HCT116 (cell line): ENCODE measurements around the gene RHBDD3. TPM values are rescaled to one million over a fixed set of nuclear protein-coding genes. Genes with fewer than 3 reads are reported as not detected.

Experiments
- ATAC-seq: fragments of 200-7000 bp; cut with Tn5 transposase; 2 replicates; pipeline ENCODE4 v1.9.1; 2020; ENCODE audit warnings: mild to moderate bottlenecking, moderate library complexity
- BruUV-seq: library from RNA; stranded (reverse); fragments of 400-500 nt; replicated peaks from 2 replicates; lab custom pipeline; 2021; lab: Mats Ljungman, UMichigan
- CTCF ChIA-PET: fragments of 300-600 bp; sonication (Branson Sonifier 250); formaldehyde crosslinking; loops from one replicate; lab custom pipeline; 2021; ENCODE audit warnings: antibody characterized with exemption; lab: Charles Lee
- POLR2A ChIA-PET: fragments of 300-600, 350-600 bp; sonication (Branson Sonifier 250); formaldehyde crosslinking; loops from one replicate; lab custom pipeline; 2021; ENCODE audit warnings: antibody characterized with exemption; lab: Charles Lee
- RAD21 ChIA-PET, 2 experiments: fragments of 300-600 bp; sonication (Branson Sonifier 250); formaldehyde crosslinking; loops; one replicate each; lab custom pipeline; 2023; ENCODE audit warnings: low total read pairs in 2 of 2; ENCODE audit not compliant: uncharacterized antibody in 2 of 2, unreplicated experiment in 2 of 2, low non-redundant PET in 1 of 2; lab: Charles Lee
- DNase-seq: peaks from one replicate; pipeline ENCODE4 v3.0.0-alpha.2; 2010; ENCODE audit warnings: low read depth, low spot score
- H2AFZ ChIP-seq: fragments of 200-600 bp; shearing (Covaris generic), sonication (generic); 2 replicates; pipeline ENCODE4 v1.6.1; 2017; ENCODE audit warnings: low read depth, mixed run types, mixed read lengths, antibody characterized with exemption, low read length; ENCODE audit not compliant: poor library complexity, severe bottlenecking
- H3K27ac ChIP-seq: 2 replicates; pipeline ENCODE4 v1.5.1; 2012; ENCODE audit warnings: low read depth, low read length
- H3K27me3 ChIP-seq: fragments of 200-600 bp; sonication (generic); 2 replicates; pipeline ENCODE4 v1.6.1; 2016; ENCODE audit warnings: mixed run types, low read length, mixed read lengths; ENCODE audit not compliant: insufficient read depth
- H3K36me3 ChIP-seq, 2 experiments: fragments of 200-500 bp in 1 of 2; fragments of 200-600 bp in 1 of 2; sonication (Bioruptor generic) in 1 of 2; sonication (generic) in 1 of 2; 2 replicates each; pipeline versions ENCODE4 v1.5.1 to v1.6.1; 2014 to 2016; ENCODE audit warnings: low read length in 2 of 2, inconsistent platforms in 1 of 2, mixed read lengths in 1 of 2, mixed run types in 1 of 2; ENCODE audit not compliant: insufficient read depth in 2 of 2, control insufficient read depth in 1 of 2
- H3K4me1 ChIP-seq, 2 experiments: fragments of 200-600 bp in 1 of 2; sonication (generic) in 1 of 2; 2 replicates each; pipeline versions ENCODE4 v1.5.1 to v1.6.1; 2012 to 2017; ENCODE audit warnings: low read length in 2 of 2, inconsistent platforms in 1 of 2, mild to moderate bottlenecking in 1 of 2, mixed read lengths in 1 of 2, mixed run types in 1 of 2, moderate library complexity in 1 of 2; ENCODE audit not compliant: insufficient read depth in 2 of 2, control insufficient read depth in 1 of 2
- H3K4me2 ChIP-seq: fragments of 200-600 bp; sonication (generic); 2 replicates; pipeline ENCODE4 v1.6.1; 2017; ENCODE audit warnings: mixed run types, low read length, mixed read lengths
- H3K4me3 ChIP-seq, 2 experiments: fragments of 200-600 bp in 1 of 2; sonication (generic) in 1 of 2; replicated peaks in 1 of 2; 2 replicates each; pipeline ENCODE4 v1.5.1; 2011 to 2016; ENCODE audit warnings: low read length in 2 of 2, control low read depth in 1 of 2, low read depth in 1 of 2, mild to moderate bottlenecking in 1 of 2, mixed read lengths in 1 of 2, mixed run types in 1 of 2
- H3K79me2 ChIP-seq: fragments of 200-600 bp; sonication (generic); 2 replicates; pipeline ENCODE4 v1.6.1; 2017; ENCODE audit warnings: mild to moderate bottlenecking, mixed run types, low read length, moderate library complexity, mixed read lengths; ENCODE audit not compliant: insufficient read depth
- H3K9ac ChIP-seq: fragments of 200-600 bp; sonication (generic); 2 replicates; pipeline ENCODE4 v1.6.1; 2016; ENCODE audit warnings: low read length, mixed read lengths
- H3K9me2 ChIP-seq: fragments of 200-600 bp; sonication (generic), shearing (Covaris generic); 2 replicates; pipeline ENCODE4 v1.6.1; 2017; ENCODE audit warnings: mixed run types, mild to moderate bottlenecking, moderate library complexity; ENCODE audit not compliant: insufficient read depth
- H3K9me3 ChIP-seq, 2 experiments: fragments of 200-500 bp in 1 of 2; fragments of 200-600 bp in 1 of 2; sonication (Bioruptor generic) in 1 of 2; sonication (generic) in 1 of 2; 2 replicates each; pipeline ENCODE4 v1.6.1; 2014 to 2017; ENCODE audit warnings: low read length in 2 of 2, mixed read lengths in 2 of 2, inconsistent platforms in 1 of 2, low read depth in 1 of 2, mild to moderate bottlenecking in 1 of 2, mixed run types in 1 of 2, moderate library complexity in 1 of 2; ENCODE audit not compliant: control insufficient read depth in 1 of 2, insufficient read depth in 1 of 2
- H4K20me1 ChIP-seq: fragments of 200-600 bp; sonication (generic), shearing (Covaris generic); 2 replicates; pipeline ENCODE4 v1.6.1; 2017; ENCODE audit warnings: mixed run types, mild to moderate bottlenecking, moderate library complexity; ENCODE audit not compliant: insufficient read depth
- CBX3 ChIP-seq: IDR thresholded peaks from 2 replicates; pipeline ENCODE4 v1.6.1; 2012; ENCODE audit warnings: low read depth
- CEBPB ChIP-seq: IDR thresholded peaks from 2 replicates; pipeline ENCODE4 v1.6.1; 2012; ENCODE audit warnings: low read depth
- EGR1 ChIP-seq: IDR thresholded peaks from 2 replicates; pipeline ENCODE4 v1.6.1; 2012; ENCODE audit warnings: low read depth
- ELF1 ChIP-seq: IDR thresholded peaks from 2 replicates; pipeline ENCODE4 v1.6.1; 2012; ENCODE audit warnings: low read depth, borderline replicate concordance
- EZH2phosphoT487 ChIP-seq: fragments of 200-600 bp; IDR thresholded peaks from 2 replicates; pipeline ENCODE4 v1.6.1; 2018; ENCODE audit warnings: antibody characterized with exemption, borderline replicate concordance
- FOSL1 ChIP-seq: IDR thresholded peaks from 2 replicates; pipeline ENCODE4 v1.6.1; 2012; ENCODE audit warnings: low read depth
- JUND ChIP-seq: IDR thresholded peaks from 2 replicates; pipeline ENCODE4 v1.6.1; 2012
- POLR2A ChIP-seq: IDR thresholded peaks from 2 replicates; pipeline ENCODE4 v1.7.0; 2011; ENCODE audit warnings: borderline replicate concordance; ENCODE audit not compliant: insufficient read depth, insufficient read length; ENCODE audit errors: extremely low read depth
- POLR2AphosphoS5 ChIP-seq: IDR thresholded peaks from 2 replicates; pipeline ENCODE4 v1.6.1; 2011; ENCODE audit warnings: mild to moderate bottlenecking, low read depth, low read length, moderate library complexity
- RAD21 ChIP-seq: IDR thresholded peaks from 2 replicates; pipeline ENCODE4 v1.6.1; 2012; ENCODE audit warnings: low read depth, mild to moderate bottlenecking
- SRF ChIP-seq: IDR thresholded peaks from 2 replicates; pipeline ENCODE4 v1.6.1; 2012; ENCODE audit warnings: low read depth
- TCF7L2 ChIP-seq: IDR thresholded peaks from 2 replicates; pipeline ENCODE4 v1.7.0; 2011; ENCODE audit warnings: borderline replicate concordance, inconsistent platforms; ENCODE audit not compliant: insufficient read depth, insufficient read length; ENCODE audit errors: extremely low read depth
- YY1 ChIP-seq: IDR thresholded peaks from 2 replicates; pipeline ENCODE4 v1.6.1; 2011; ENCODE audit warnings: low read length, low read depth, moderate library complexity, mild to moderate bottlenecking; ENCODE audit not compliant: insufficient replicate concordance; ENCODE audit errors: extremely low read depth
- ZNF274 ChIP-seq: fragments of 200-500 bp; sonication (Bioruptor generic); IDR thresholded peaks from 2 replicates; pipeline ENCODE4 v1.6.1; 2014; ENCODE audit warnings: mild to moderate bottlenecking, low read depth, low read length, inconsistent platforms
- intact Hi-C: fragments of 100-400 bp; cut with micrococcal nuclease; formaldehyde crosslinking; loops from 2 replicates; pipeline ENCODE4 v1.10.0; 2022
- total RNA-seq: library from RNA; stranded (reverse); gene quantifications from one replicate; pipeline ENCODE4 v1.2.1, GENCODE V29; 2021; ENCODE audit not compliant: unreplicated experiment
- TF ChIP-seq, protein P1 (sequence below): IDR thresholded peaks from 2 replicates; pipeline ENCODE4 v1.6.1; 2011; ENCODE audit warnings: mild to moderate bottlenecking, low read length, moderate library complexity; ENCODE audit not compliant: insufficient replicate concordance; ENCODE audit errors: extremely low read depth
- TF ChIP-seq, protein P2 (sequence below): IDR thresholded peaks from 2 replicates; pipeline ENCODE4 v1.6.1; 2012
- TF ChIP-seq, protein P3 (sequence below), 3 experiments: fragments of 200-600 bp in 1 of 3; sonication (generic) in 1 of 3; IDR thresholded peaks in 2 of 3; conservative IDR thresholded peaks in 1 of 3; 2 replicates each; pipeline ENCODE4 v1.5.1; 2012 to 2017; ENCODE audit warnings: low read depth in 2 of 3, low read length in 2 of 3, antibody characterized with exemption in 1 of 3, borderline replicate concordance in 1 of 3, control low read depth in 1 of 3, mild to moderate bottlenecking in 1 of 3, mixed read lengths in 1 of 3, mixed run types in 1 of 3, moderate library complexity in 1 of 3; ENCODE audit not compliant: insufficient read depth in 1 of 3
- TF ChIP-seq, protein P4 (sequence below): IDR thresholded peaks from 2 replicates; pipeline ENCODE4 v1.6.1; 2012; ENCODE audit warnings: low read depth
- TF ChIP-seq, protein P5 (sequence below): IDR thresholded peaks from 2 replicates; pipeline ENCODE4 v1.6.1; 2012

RHBDD3 gene
- total RNA-seq, 1 experiment from 2014 or later = 30.2 TPM

DNA sequence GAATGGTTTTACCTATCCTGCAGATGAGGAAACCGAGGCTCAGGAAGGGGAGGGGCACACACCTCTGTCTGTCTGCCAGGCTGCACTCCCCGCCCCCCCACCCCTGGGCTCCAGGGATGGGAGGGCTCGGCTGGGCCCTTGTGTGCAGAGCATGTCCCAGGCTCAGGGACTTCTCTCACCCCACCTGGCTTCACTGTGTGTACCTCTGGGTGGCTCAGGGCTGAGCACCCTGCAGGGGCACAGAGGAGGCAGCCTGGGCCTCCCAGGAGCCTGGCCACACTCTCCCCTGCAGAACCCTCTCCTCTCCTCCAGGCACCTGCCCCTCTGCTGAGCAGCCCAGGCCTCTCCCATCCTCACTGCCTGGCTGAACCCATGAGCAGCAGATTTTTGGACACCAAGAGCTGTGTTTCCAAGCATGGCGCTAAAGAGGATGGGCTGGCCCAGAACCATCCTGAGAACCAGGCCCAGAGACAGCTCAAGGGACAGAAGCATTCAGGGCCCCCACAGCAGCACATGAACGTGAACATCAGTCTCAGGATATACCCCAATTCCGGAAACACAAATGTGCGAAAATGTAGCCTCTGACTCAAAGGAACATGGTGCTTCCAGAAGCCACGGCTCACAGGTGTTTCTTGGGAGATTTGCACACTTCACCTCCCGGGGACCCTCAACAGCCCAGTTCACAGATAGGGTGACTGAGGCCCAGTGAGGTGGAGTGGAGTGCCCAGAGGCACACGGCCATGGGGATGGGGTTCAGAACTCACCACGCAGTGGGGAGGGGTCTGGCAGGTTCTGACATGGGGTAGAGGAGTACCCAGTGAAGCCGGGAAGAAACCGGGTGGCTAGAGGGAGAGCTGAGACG is 51.5 kb downstream of the RHBDD3 start:
- BruUV-seq = no TSS peak
- Histone ChIP-seq H3K27ac (no peak overlapping the region), H3K9ac (no peak overlapping the region), H2AFZ (no peak overlapping the region), H3K36me3 (no peaks in the 10 kb centered on the region), H3K9me3 (no peaks in the 10 kb centered on the region), H3K79me2 (no peaks in the 10 kb centered on the region), H3K4me2 (no peak overlapping the region), H3K9me2 (no peaks in the 10 kb centered on the region), H3K4me1 (no peaks in the 10 kb centered on the region), H3K27me3 (no peaks in the 10 kb centered on the region), H3K4me3 (no peak overlapping the region), H4K20me1 (no peaks in the 10 kb centered on the region)
- no peak for DNase-seq
- no peak for ATAC-seq
- ChIA-PET RAD21 (no interaction called here), POLR2A (no interaction called here), CTCF (interaction anchor here (1.7 kb wide), 1 partner anchor 11 kb away, joined by 3 read pairs; the partner anchor contains the start of gene EMID1)
- intact Hi-C loops = no loop called here
- TF ChIP-seq, protein P1, sequence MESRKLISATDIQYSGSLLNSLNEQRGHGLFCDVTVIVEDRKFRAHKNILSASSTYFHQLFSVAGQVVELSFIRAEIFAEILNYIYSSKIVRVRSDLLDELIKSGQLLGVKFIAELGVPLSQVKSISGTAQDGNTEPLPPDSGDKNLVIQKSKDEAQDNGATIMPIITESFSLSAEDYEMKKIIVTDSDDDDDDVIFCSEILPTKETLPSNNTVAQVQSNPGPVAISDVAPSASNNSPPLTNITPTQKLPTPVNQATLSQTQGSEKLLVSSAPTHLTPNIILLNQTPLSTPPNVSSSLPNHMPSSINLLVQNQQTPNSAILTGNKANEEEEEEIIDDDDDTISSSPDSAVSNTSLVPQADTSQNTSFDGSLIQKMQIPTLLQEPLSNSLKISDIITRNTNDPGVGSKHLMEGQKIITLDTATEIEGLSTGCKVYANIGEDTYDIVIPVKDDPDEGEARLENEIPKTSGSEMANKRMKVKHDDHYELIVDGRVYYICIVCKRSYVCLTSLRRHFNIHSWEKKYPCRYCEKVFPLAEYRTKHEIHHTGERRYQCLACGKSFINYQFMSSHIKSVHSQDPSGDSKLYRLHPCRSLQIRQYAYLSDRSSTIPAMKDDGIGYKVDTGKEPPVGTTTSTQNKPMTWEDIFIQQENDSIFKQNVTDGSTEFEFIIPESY = no peak
- TF ChIP-seq ELF1 = no peak
- TF ChIP-seq RAD21 = no peak
- TF ChIP-seq, protein P2, sequence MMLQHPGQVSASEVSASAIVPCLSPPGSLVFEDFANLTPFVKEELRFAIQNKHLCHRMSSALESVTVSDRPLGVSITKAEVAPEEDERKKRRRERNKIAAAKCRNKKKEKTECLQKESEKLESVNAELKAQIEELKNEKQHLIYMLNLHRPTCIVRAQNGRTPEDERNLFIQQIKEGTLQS = no peak
- no peak for TF ChIP-seq JUND
- TF ChIP-seq, protein P3, sequence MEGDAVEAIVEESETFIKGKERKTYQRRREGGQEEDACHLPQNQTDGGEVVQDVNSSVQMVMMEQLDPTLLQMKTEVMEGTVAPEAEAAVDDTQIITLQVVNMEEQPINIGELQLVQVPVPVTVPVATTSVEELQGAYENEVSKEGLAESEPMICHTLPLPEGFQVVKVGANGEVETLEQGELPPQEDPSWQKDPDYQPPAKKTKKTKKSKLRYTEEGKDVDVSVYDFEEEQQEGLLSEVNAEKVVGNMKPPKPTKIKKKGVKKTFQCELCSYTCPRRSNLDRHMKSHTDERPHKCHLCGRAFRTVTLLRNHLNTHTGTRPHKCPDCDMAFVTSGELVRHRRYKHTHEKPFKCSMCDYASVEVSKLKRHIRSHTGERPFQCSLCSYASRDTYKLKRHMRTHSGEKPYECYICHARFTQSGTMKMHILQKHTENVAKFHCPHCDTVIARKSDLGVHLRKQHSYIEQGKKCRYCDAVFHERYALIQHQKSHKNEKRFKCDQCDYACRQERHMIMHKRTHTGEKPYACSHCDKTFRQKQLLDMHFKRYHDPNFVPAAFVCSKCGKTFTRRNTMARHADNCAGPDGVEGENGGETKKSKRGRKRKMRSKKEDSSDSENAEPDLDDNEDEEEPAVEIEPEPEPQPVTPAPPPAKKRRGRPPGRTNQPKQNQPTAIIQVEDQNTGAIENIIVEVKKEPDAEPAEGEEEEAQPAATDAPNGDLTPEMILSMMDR (IDR thresholded peaks at IDR 0.05 in 2 of 3, conservative IDR thresholded peaks at IDR 0.05 in 1 of 3; ENCODE audit: borderline replicate concordance in 1 of 3, insufficient read depth in 1 of 3, low read depth in 2 of 3, low read length in 2 of 3) = no peak
- no peak for TF ChIP-seq EGR1
- TF ChIP-seq SRF = no peak
- no peak for TF ChIP-seq POLR2A
- no peak for TF ChIP-seq EZH2phosphoT487
- no peak for TF ChIP-seq YY1
- TF ChIP-seq CEBPB = no peak
- TF ChIP-seq, protein P4, sequence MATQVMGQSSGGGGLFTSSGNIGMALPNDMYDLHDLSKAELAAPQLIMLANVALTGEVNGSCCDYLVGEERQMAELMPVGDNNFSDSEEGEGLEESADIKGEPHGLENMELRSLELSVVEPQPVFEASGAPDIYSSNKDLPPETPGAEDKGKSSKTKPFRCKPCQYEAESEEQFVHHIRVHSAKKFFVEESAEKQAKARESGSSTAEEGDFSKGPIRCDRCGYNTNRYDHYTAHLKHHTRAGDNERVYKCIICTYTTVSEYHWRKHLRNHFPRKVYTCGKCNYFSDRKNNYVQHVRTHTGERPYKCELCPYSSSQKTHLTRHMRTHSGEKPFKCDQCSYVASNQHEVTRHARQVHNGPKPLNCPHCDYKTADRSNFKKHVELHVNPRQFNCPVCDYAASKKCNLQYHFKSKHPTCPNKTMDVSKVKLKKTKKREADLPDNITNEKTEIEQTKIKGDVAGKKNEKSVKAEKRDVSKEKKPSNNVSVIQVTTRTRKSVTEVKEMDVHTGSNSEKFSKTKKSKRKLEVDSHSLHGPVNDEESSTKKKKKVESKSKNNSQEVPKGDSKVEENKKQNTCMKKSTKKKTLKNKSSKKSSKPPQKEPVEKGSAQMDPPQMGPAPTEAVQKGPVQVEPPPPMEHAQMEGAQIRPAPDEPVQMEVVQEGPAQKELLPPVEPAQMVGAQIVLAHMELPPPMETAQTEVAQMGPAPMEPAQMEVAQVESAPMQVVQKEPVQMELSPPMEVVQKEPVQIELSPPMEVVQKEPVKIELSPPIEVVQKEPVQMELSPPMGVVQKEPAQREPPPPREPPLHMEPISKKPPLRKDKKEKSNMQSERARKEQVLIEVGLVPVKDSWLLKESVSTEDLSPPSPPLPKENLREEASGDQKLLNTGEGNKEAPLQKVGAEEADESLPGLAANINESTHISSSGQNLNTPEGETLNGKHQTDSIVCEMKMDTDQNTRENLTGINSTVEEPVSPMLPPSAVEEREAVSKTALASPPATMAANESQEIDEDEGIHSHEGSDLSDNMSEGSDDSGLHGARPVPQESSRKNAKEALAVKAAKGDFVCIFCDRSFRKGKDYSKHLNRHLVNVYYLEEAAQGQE = no peak
- TF ChIP-seq, protein P5, sequence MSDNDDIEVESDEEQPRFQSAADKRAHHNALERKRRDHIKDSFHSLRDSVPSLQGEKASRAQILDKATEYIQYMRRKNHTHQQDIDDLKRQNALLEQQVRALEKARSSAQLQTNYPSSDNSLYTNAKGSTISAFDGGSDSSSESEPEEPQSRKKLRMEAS = no peak
- TF ChIP-seq CBX3 = no peak
- no peak for TF ChIP-seq FOSL1
- no peak for TF ChIP-seq TCF7L2
- no peak for TF ChIP-seq POLR2AphosphoS5
- no peak for TF ChIP-seq ZNF274
